Mesenchymal stem cell (in vitro differentiated cells and primary cell): ENCODE data around the gene ZDHHC23.

Experiments used
- DNase-seq: peaks from one replicate; pipeline ENCODE4 v3.0.0-alpha.2; 2013
- H2AFZ ChIP-seq: one replicate; pipeline ENCODE4 v1.6.1; 2013; ENCODE audit warnings: low read depth, mild to moderate bottlenecking, control low read depth, inconsistent platforms, low read length, moderate library complexity
- H2AK5ac ChIP-seq: 2 replicates; pipeline ENCODE4 v1.6.1; 2013; ENCODE audit warnings: low read length, moderate library complexity, mild to moderate bottlenecking, inconsistent platforms; ENCODE audit not compliant: severe bottlenecking
- H2BK120ac ChIP-seq: one replicate; pipeline ENCODE4 v1.6.1; 2013; ENCODE audit warnings: low read depth, mild to moderate bottlenecking, inconsistent platforms, low read length, moderate library complexity
- H2BK12ac ChIP-seq, 2 experiments: one replicate each; pipeline ENCODE4 v1.6.1; 2013; ENCODE audit warnings: inconsistent platforms in 2 of 2, low read length in 2 of 2, mild to moderate bottlenecking in 2 of 2, moderate library complexity in 2 of 2, control low read depth in 1 of 2
- H2BK15ac ChIP-seq: one replicate; pipeline ENCODE4 v1.6.1; 2013; ENCODE audit warnings: mild to moderate bottlenecking, low read depth, inconsistent platforms; ENCODE audit not compliant: poor library complexity, severe bottlenecking
- H2BK5ac ChIP-seq: 2 replicates; pipeline ENCODE4 v1.6.1; 2013; ENCODE audit warnings: low read depth, mild to moderate bottlenecking, low read length, control low read depth, inconsistent platforms; ENCODE audit not compliant: poor library complexity, severe bottlenecking
- H3K14ac ChIP-seq, 2 experiments: one replicate each; pipeline ENCODE4 v1.6.1; 2013; ENCODE audit warnings: inconsistent platforms in 2 of 2, low read length in 2 of 2, control low read depth in 1 of 2, mild to moderate bottlenecking in 1 of 2, moderate library complexity in 1 of 2
- H3K18ac ChIP-seq, 2 experiments: one replicate each; pipeline ENCODE4 v1.6.1; 2013; ENCODE audit warnings: inconsistent platforms in 2 of 2, low read length in 2 of 2, control low read depth in 1 of 2, low read depth in 1 of 2, mild to moderate bottlenecking in 1 of 2
- H3K23ac ChIP-seq, 2 experiments: one replicate each; pipeline ENCODE4 v1.6.1; 2013; ENCODE audit warnings: inconsistent platforms in 2 of 2, low read length in 2 of 2, mild to moderate bottlenecking in 2 of 2, moderate library complexity in 2 of 2, control low read depth in 1 of 2
- H3K27ac ChIP-seq: 2 replicates; pipeline ENCODE4 v1.5.1; 2013; ENCODE audit warnings: mild to moderate bottlenecking, moderate library complexity, low read length, control low read depth, inconsistent platforms; ENCODE audit not compliant: poor library complexity, severe bottlenecking
- H3K27me3 ChIP-seq, 2 experiments: 2 replicates each; pipeline versions ENCODE4 v1.6.1 to v1.7.0; 2013; ENCODE audit warnings: low read length in 2 of 2, mild to moderate bottlenecking in 2 of 2, moderate library complexity in 2 of 2, control low read depth in 1 of 2, inconsistent platforms in 1 of 2; ENCODE audit not compliant: control insufficient read depth in 1 of 2, insufficient read depth in 1 of 2
- H3K36me3 ChIP-seq, 2 experiments: 2 replicates each; pipeline versions ENCODE4 v1.6.1 to v1.7.0; 2013; ENCODE audit warnings: low read length in 2 of 2, control low read depth in 1 of 2, inconsistent platforms in 1 of 2, low read depth in 1 of 2, mild to moderate bottlenecking in 1 of 2; ENCODE audit not compliant: insufficient read depth in 2 of 2, control insufficient read depth in 1 of 2
- H3K4ac ChIP-seq, 2 experiments: one replicate each; pipeline ENCODE4 v1.6.1; 2013; ENCODE audit warnings: inconsistent platforms in 2 of 2, low read length in 2 of 2, mild to moderate bottlenecking in 2 of 2, moderate library complexity in 2 of 2, control low read depth in 1 of 2, low read depth in 1 of 2
- H3K4me1 ChIP-seq: 2 replicates; pipeline ENCODE4 v1.6.1; 2013; ENCODE audit warnings: low read depth, low read length, control low read depth; ENCODE audit not compliant: control insufficient read depth, insufficient read depth
- H3K4me2 ChIP-seq: 2 replicates; pipeline ENCODE4 v1.6.1; 2013; ENCODE audit warnings: low read length, mild to moderate bottlenecking, inconsistent platforms; ENCODE audit not compliant: poor library complexity, severe bottlenecking
- H3K4me3 ChIP-seq, 2 experiments: 2 replicates each; pipeline versions ENCODE4 v1.5.1 to v1.7.0; 2013; ENCODE audit warnings: low read length in 2 of 2, mild to moderate bottlenecking in 2 of 2, control low read depth in 1 of 2, low read depth in 1 of 2; ENCODE audit not compliant: insufficient read depth in 1 of 2
- H3K79me1 ChIP-seq: replicated peaks from 2 replicates; pipeline ENCODE4 v1.6.1; 2013; ENCODE audit warnings: mild to moderate bottlenecking, control low read depth, low read length, inconsistent platforms; ENCODE audit not compliant: poor library complexity, severe bottlenecking
- H3K9ac ChIP-seq: 2 replicates; pipeline ENCODE4 v1.7.0; 2013; ENCODE audit warnings: mild to moderate bottlenecking, low read length, moderate library complexity
- H3K9me3 ChIP-seq: 2 replicates; pipeline ENCODE4 v1.7.0; 2013; ENCODE audit warnings: mild to moderate bottlenecking, low read length; ENCODE audit not compliant: control insufficient read depth
- H4K8ac ChIP-seq: one replicate; pipeline ENCODE4 v1.6.1; 2013; ENCODE audit warnings: inconsistent platforms, mild to moderate bottlenecking, low read length, moderate library complexity
- H4K91ac ChIP-seq: one replicate; pipeline ENCODE4 v1.6.1; 2013; ENCODE audit warnings: mild to moderate bottlenecking, low read length, inconsistent platforms
- WGBS: methylation state at CpG from one replicate; pipeline ENCODE4 v1.1.7; 2013; ENCODE audit warnings: mixed read lengths; 5-methylcytosine and 5-hydroxymethylcytosine counted together

ZDHHC23 gene

GRCh38 chr3:113946831-113947230, 982 bp upstream of the ZDHHC23 start:
- H3K14ac ChIP-seq: no peak overlapping the region
- H3K79me1 ChIP-seq: no peaks in the 10 kb centered on the region
- no peak overlapping the region for H2BK5ac ChIP-seq
- H2AFZ ChIP-seq: no peak overlapping the region
- no peak overlapping the region for H2AK5ac ChIP-seq
- no peak overlapping the region for H3K18ac ChIP-seq
- H3K4me3 ChIP-seq: peak overlapping the region in 1 of 2 experiments; percentile 83
- H3K36me3 ChIP-seq: no peaks in the 10 kb centered on the region
- 58% methylated on average over 2 of the region's 7 CpGs for WGBS
- H3K27ac ChIP-seq: no peak overlapping the region
- H3K9me3 ChIP-seq: no peaks in the 10 kb centered on the region
- H3K4ac ChIP-seq: no peak overlapping the region
- H3K23ac ChIP-seq: no peak overlapping the region
- peak overlapping the region; percentile 77 for H3K9ac ChIP-seq
- peak overlapping the region; percentile 98 for H3K4me2 ChIP-seq
- no peak overlapping the region for H4K8ac ChIP-seq
- no peak for DNase-seq
- no peak overlapping the region for H2BK15ac ChIP-seq
- H2BK12ac ChIP-seq: no peak overlapping the region
- no peak overlapping the region for H4K91ac ChIP-seq
- peaks cover 18 to 24% of the 10 kb centered on the region in 2 experiments for H3K27me3 ChIP-seq
- peaks cover 6% of the 10 kb centered on the region for H3K4me1 ChIP-seq
- no peak overlapping the region for H2BK120ac ChIP-seq

- H3K18ac ChIP-seq: no peak overlapping the region
- H3K4ac ChIP-seq: no peak overlapping the region
- H3K79me1 ChIP-seq: no peaks in the 10 kb centered on the region
- H2BK120ac ChIP-seq: no peak overlapping the region
- no peak for DNase-seq
- peaks cover 18 to 24% of the 10 kb centered on the region in 2 experiments for H3K27me3 ChIP-seq
- 4% methylated on average over 43 of the region's 65 CpGs for WGBS
- H3K23ac ChIP-seq: peak overlapping the region in 1 of 2 experiments; percentile 86
- no peak overlapping the region for H2BK15ac ChIP-seq
- peak overlapping the region in 1 of 2 experiments; percentile 41 for H3K14ac ChIP-seq
- H2BK5ac ChIP-seq: no peak overlapping the region
- H3K9me3 ChIP-seq: no peaks in the 10 kb centered on the region
- peak overlapping the region; percentile 63 to 83 for H3K4me3 ChIP-seq
- no peak overlapping the region for H3K27ac ChIP-seq
- no peak overlapping the region for H4K8ac ChIP-seq
- peak overlapping the region; percentile 66 for H3K9ac ChIP-seq
- no peak overlapping the region for H2BK12ac ChIP-seq
- H3K4me2 ChIP-seq: peak overlapping the region; percentile 98
- no peak overlapping the region for H4K91ac ChIP-seq
- H3K36me3 ChIP-seq: no peaks in the 10 kb centered on the region
- peaks cover 6% of the 10 kb centered on the region for H3K4me1 ChIP-seq
- no peak overlapping the region for H2AK5ac ChIP-seq
- peak overlapping the region; percentile 8 for H2AFZ ChIP-seq
These were observed 453 bp downstream of the ZDHHC23 start for GRCh38 chr3:113948015-113948917.

GRCh38 chr3:113952921-113953320, 5.1 kb downstream of the ZDHHC23 start:
- no peak overlapping the region for H3K14ac ChIP-seq
- no peak overlapping the region for H4K91ac ChIP-seq
- no peak overlapping the region for H2BK5ac ChIP-seq
- H3K27me3 ChIP-seq: peaks cover 17 to 26% of the 10 kb centered on the region in 2 experiments
- H3K27ac ChIP-seq: no peak overlapping the region
- H3K9ac ChIP-seq: no peak overlapping the region
- H2BK15ac ChIP-seq: no peak overlapping the region
- H2BK120ac ChIP-seq: no peak overlapping the region
- no peak overlapping the region for H3K4me3 ChIP-seq
- no peak overlapping the region for H4K8ac ChIP-seq
- H3K79me1 ChIP-seq: no peaks in the 10 kb centered on the region
- no peak overlapping the region for H2AK5ac ChIP-seq
- H3K4me1 ChIP-seq: peaks cover 5% of the 10 kb centered on the region
- no peak overlapping the region for H3K4ac ChIP-seq
- no peak overlapping the region for H3K4me2 ChIP-seq
- no peak overlapping the region for H2BK12ac ChIP-seq
- no peak overlapping the region for H2AFZ ChIP-seq
- H3K9me3 ChIP-seq: no peaks in the 10 kb centered on the region
- no peaks in the 10 kb centered on the region for H3K36me3 ChIP-seq
- DNase-seq: no peak
- no peak overlapping the region for H3K23ac ChIP-seq
- no peak overlapping the region for H3K18ac ChIP-seq

GRCh38 chr3:113953677-113954076, 5.9 kb downstream of the ZDHHC23 start:
- Histone ChIP-seq H3K9me3 (no peaks in the 10 kb centered on the region), H2AK5ac (no peak overlapping the region), H3K27me3 (peaks cover 10 to 23% of the 10 kb centered on the region in 2 experiments), H2BK5ac (no peak overlapping the region), H3K18ac (no peak overlapping the region), H4K8ac (no peak overlapping the region), H3K4ac (no peak overlapping the region), H3K23ac (no peak overlapping the region), H2BK15ac (no peak overlapping the region), H3K14ac (no peak overlapping the region), H3K4me3 (no peak overlapping the region), H4K91ac (no peak overlapping the region), H3K27ac (no peak overlapping the region), H2BK12ac (no peak overlapping the region), H3K36me3 (no peaks in the 10 kb centered on the region), H2AFZ (no peak overlapping the region), H2BK120ac (no peak overlapping the region), H3K9ac (no peak overlapping the region), H3K79me1 (no peaks in the 10 kb centered on the region), H3K4me1 (no peaks in the 10 kb centered on the region), H3K4me2 (no peak overlapping the region)
- no peak for DNase-seq
- WGBS: 83% methylated on average over 7 of the region's 7 CpGs
